ENCODE measurements around the gene OXLD1.

OXLD1 gene

GRCh38 chr17:81706757-81707624 is 40.6 kb upstream of the OXLD1 start:
- no peak overlapping the region for H3K4me3 ChIP-seq (ENCODE audit: low read depth, low read length)
- no peak for TF ChIP-seq CTCF (IDR thresholded peaks at IDR 0.05; ENCODE audit: low read depth, low read length)
- DNase-seq (ENCODE audit: low read depth, low spot score): no peak
- in situ Hi-C loops (cut with HindIII; ENCODE audit: low sequenced_read_pairs): no loop called here

- H3K4me3 ChIP-seq (ENCODE audit: low read depth, low read length): no peak overlapping the region
- DNase-seq (ENCODE audit: low read depth, low spot score): no peak
- TF ChIP-seq CTCF (IDR thresholded peaks at IDR 0.05; ENCODE audit: low read depth, low read length): no peak
- in situ Hi-C loops (cut with HindIII; ENCODE audit: low sequenced_read_pairs): no loop called here
Observed at GRCh38 chr17:81706232-81706611, 39.8 kb upstream of the OXLD1 start.

GRCh38 chr17:81705518-81706231 is 39.3 kb upstream of the OXLD1 start:
- in situ Hi-C loops (cut with HindIII; ENCODE audit: low sequenced_read_pairs): no loop called here
- no peak for TF ChIP-seq CTCF (IDR thresholded peaks at IDR 0.05; ENCODE audit: low read depth, low read length)
- no peak for DNase-seq (ENCODE audit: low read depth, low spot score)
- no peak overlapping the region for H3K4me3 ChIP-seq (ENCODE audit: low read depth, low read length)

GRCh38 chr17:81703747-81704654 is 37.6 kb upstream of the OXLD1 start:
- in situ Hi-C loops (cut with HindIII; ENCODE audit: low sequenced_read_pairs): no loop called here
- no peak for TF ChIP-seq CTCF (IDR thresholded peaks at IDR 0.05; ENCODE audit: low read depth, low read length)
- H3K4me3 ChIP-seq (ENCODE audit: low read depth, low read length): peak overlapping the region; percentile 75
- no peak for DNase-seq (ENCODE audit: low read depth, low spot score)

GRCh38 chr17:81702934-81703746 is 36.7 kb upstream of the OXLD1 start, which contains the start of gene MRPL12:
Gene MRPL12, plus strand, starts transcription at chr17:81703367. Its CDS starts 135 bp downstream, at chr17:81703502.
- in situ Hi-C loops (cut with HindIII; ENCODE audit: low sequenced_read_pairs): no loop called here
- peak within 1 kb of the TSS; percentile 75 for H3K4me3 ChIP-seq (ENCODE audit: low read depth, low read length)
- TF ChIP-seq CTCF (IDR thresholded peaks at IDR 0.05; ENCODE audit: low read depth, low read length): peak; percentile 2
- peak; percentile 91 for DNase-seq (ENCODE audit: low read depth, low spot score)
